ENCODE results near the gene TACR3.
"Not testable (repeated sequence)": the region's sequence is repeated elsewhere in the genome, so short reads cannot be mapped to it uniquely, and the experiment has no call there.

TACR3 gene, protein sequence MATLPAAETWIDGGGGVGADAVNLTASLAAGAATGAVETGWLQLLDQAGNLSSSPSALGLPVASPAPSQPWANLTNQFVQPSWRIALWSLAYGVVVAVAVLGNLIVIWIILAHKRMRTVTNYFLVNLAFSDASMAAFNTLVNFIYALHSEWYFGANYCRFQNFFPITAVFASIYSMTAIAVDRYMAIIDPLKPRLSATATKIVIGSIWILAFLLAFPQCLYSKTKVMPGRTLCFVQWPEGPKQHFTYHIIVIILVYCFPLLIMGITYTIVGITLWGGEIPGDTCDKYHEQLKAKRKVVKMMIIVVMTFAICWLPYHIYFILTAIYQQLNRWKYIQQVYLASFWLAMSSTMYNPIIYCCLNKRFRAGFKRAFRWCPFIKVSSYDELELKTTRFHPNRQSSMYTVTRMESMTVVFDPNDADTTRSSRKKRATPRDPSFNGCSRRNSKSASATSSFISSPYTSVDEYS

DNA sequence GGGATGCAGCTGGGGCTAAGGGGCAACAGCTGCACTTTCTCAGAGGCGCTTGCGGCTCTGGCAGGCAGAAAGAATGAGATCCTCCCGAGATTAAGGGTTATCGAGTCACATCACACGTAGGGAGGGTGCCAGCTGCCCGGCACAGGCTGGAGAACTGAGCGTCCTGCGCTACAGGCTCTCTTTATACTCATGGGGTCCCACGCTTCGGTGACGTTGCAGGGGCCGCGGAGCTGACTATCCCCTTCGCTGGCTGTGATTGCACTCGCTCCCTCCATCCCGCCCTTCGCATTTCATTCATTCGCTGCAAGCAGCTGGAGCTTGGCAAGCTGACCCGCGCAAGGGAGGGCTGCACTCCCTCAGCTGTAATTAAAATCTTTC lies at the start of gene TACR3:
TSS of gene TACR3 (minus strand) at position 156 of the 378 bp plus-strand sequence. CDS start 310 bp downstream, outside the sequence.
- no peak for DNase-seq

GRCh38 chr4:103757631-103758030 lies 37.8 kb upstream of the TACR3 start:
- no peak for DNase-seq

GRCh38 chr4:103756741-103757140 lies 37.0 kb upstream of the TACR3 start:
- no peak for DNase-seq

- no peak for DNase-seq
Measured at GRCh38 chr4:103754844-103755243, 35.1 kb upstream of the TACR3 start.

DNA sequence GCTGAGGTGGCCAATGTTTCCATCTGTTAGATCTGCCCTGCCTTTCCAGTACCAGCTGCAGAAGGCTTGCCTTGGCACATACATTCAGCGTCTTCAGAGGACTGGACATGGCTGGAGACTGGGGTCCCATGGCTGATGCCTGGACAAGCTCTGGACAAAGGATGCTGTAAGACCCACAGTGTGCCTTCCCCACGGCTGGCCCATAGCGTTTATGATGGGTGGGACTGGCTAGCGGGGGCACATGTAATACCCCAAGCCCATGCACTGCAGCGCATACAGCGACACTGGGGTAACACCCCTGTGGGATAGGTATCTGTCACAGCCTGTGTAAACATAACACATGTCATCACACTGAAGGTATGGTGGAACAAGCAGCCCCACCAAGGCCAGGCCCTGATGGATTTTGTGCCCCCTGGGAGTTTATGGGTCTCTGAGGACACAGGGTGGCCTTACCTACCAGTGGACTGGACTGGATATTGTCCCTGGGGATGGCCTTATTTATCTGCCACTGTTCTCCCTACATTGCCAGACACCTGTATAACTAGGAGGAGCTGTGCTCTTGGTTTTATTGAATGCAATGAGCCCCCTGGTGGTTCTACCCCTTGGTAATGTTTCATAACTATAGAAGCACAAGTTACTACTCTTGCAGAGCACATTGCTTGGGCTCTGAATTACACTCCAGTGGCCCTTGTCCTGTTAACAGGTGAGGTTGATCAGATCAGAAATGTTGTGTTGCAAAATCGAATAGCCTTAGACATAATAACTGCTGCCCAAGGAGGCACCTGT lies 34.3 kb upstream of the TACR3 start:
- DNase-seq = no peak

DNA sequence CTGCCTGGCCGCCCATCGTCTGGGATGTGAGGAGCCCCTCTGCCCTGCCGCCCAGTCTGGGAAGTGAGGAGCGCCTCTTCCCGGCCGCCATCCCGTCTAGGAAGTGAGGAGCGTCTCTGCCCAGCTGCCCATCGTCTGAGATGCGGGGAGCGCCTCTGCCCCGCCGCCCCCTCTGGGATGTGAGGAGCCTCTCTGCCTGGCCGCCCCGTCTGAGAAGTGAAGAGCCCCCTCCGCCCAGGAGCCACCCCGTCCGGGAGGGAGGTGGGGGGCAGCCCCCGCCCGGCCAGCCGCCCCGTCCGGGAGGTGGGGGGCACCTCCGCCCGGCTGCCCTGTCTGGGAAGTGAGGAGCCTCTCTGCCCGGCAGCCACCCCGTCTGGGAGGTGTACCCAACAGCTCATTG lies 3.4 kb upstream of the TACR3 start:
- DNase-seq = not testable (repeated sequence)

DNA sequence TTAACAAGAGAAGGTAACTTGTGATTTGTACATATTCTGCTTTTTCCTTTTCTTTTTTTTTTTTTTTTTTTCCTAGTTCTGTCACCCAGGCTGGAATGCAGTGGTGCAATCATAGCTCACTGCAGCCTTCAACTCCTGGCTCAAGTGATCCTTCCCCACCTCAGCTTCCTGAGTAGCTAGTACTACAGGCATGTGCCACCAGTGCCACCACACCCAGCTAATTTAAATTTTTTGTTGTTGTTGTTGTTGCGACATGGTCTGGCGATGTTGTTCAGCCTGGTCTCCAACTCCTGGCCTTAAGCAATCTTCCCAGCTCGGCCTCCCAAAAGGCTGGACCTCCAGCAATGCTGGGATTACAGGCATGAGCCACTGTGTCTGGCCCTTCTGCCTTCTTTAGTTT lies 1.5 kb upstream of the TACR3 start:
- no peak for DNase-seq

GRCh38 chr4:103720661-103721060 lies 876 bp upstream of the TACR3 start:
- DNase-seq = no peak

DNA sequence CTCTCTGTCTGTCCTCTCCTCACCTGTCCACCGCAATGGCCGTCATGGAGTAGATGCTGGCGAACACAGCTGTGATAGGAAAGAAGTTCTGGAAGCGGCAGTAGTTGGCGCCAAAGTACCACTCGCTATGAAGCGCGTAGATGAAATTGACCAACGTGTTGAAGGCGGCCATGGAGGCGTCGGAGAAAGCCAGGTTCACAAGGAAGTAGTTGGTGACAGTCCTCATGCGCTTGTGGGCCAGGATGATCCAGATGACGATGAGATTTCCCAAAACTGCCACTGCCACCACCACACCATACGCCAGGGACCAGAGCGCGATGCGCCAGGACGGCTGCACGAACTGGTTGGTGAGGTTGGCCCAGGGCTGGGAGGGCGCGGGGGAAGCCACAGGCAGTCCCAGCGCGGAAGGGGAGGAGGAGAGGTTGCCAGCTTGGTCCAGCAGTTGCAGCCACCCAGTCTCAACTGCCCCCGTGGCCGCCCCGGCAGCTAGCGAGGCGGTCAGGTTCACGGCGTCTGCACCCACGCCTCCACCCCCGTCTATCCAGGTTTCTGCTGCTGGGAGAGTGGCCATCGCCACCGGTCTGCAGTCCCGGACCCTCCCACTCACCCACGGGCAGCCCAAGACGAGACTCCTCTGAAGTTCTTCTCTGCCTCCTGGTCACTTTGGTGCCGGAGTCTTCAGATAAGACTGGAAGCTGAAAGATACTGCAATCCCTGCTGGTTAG lies 518 bp downstream of the TACR3 start:
- DNase-seq = no peak

GRCh38 chr4:103692615-103693014 lies 27.2 kb downstream of the TACR3 start:
- no peak for DNase-seq

- DNase-seq = no peak
Measured at GRCh38 chr4:103673983-103674382, 45.8 kb downstream of the TACR3 start.

GRCh38 chr4:103666764-103667163 lies 53.0 kb downstream of the TACR3 start:
- not testable (repeated sequence) for DNase-seq

- DNase-seq = no peak
Measured at GRCh38 chr4:103664436-103665075, 55.2 kb downstream of the TACR3 start.

DNA sequence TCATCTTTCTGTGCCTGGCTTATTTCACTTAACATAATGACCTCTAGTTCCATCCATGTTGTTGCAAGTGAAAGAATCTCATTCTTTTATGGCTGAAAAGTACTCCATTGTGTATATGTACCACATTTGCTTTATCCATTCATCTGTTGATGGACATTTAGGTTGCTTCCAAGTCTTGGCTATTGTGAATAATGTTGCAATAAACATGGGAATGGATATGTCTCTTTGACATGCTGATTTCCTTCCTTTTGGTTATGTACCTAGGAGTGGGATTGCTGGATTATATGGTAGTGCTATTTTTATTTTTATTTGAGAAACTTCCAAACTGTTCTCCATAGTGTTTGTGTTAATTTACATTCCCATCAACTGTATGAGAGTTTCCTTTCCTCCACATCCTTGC lies 71.2 kb downstream of the TACR3 start:
- no peak for DNase-seq

- no peak for DNase-seq
Measured at GRCh38 chr4:103645991-103646390, 73.8 kb downstream of the TACR3 start.

- DNase-seq = no peak
Measured at GRCh38 chr4:103634236-103634635, 85.5 kb downstream of the TACR3 start.

DNA sequence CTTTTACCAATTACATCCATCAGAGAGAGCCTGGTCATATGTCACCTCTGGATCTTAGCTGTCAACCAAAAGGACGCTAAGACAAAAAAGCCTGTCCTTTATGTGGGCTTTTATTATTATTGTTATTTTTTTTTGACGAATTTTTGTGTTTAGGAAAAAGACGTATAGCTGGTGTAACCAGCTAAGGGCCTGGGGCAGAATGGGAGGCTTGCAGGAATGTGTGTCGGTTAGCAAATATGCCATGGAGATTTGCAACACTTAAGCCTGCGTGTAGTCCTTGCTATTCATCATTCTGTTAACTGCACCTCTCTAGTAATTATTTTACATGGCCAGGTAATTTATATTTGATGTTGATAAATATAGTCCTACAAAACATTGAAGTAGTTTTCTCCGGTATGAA lies 93.5 kb downstream of the TACR3 start:
- DNase-seq = no peak

DNA sequence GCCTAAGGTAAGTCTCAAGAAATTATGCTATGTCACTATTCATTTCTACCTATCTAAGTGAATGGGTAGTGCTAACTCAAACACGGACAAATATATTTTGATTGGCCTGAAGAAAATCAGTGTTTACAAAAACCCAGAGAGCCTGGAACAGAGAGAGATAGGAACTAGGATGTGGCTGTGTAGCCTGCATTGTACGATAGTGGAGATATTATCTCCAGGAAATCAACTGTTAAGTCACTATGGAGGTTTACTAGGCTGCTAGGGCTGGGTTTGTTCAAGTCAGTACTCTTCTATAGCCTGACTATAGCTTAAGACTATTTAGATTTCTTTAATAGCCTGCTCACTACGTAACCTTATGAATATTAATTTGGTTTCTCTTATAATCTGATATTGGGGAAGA lies 127.9 kb downstream of the TACR3 start:
- DNase-seq = no peak

DNA sequence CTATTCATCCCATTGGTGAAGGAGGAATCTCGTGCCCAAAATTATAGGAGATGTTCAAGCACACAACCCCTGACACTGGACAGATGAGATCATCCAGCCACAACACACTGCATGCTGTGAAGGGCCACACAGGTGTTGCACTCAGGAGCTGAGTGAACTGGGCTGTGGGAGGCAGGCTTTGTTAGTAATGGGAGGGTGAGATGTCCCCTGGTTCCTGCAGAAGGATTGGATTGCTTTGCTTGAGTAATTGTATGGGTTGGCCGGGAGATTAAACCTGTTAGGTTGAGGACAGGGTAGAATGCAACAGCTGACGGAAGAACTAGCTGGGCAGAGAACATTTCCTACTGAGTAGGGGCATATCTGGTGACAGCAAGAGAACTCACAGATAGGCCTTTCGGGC lies 152.2 kb downstream of the TACR3 start:
- DNase-seq = no peak

DNA sequence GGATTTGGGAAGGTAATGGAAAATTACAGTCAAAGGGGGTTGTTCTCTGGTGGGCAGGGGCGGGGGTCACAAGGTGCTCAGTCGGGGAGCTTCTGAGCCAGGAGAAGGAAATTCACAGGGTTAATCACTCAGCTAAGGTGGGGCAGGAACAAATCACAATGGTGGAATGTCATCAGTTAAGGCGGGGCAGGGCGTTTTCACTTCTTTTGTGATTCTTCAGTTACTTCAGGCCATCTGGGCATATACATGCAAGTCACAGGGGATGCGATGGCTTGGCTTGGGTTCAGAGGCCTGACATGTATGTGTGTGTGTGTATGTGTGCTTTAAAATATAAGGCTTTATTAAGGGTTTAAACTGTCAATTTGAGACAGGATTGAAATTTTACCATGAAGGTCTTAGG lies 160.6 kb downstream of the TACR3 start:
- DNase-seq = not testable (repeated sequence)
